WERI-Rb-1 (cell line): Measurements from ENCODE around the gene KLHL2.

Source experiments
- DNase-seq: peaks from one replicate; pipeline ENCODE4 v3.0.0-alpha.2; 2020
- H3K27ac ChIP-seq: fragments of 250-450 bp; sonication (Bioruptor Pico); 2 replicates; pipeline ENCODE4 v1.5.1; 2020; ENCODE audit warnings: mild to moderate bottlenecking, moderate library complexity
- H3K27me3 ChIP-seq: fragments of 250-450 bp; sonication (Bioruptor Pico); 2 replicates; pipeline ENCODE4 v1.5.1; 2021; ENCODE audit warnings: mild to moderate bottlenecking, low read depth, moderate library complexity; ENCODE audit not compliant: insufficient read depth, severe bottlenecking
- H3K36me3 ChIP-seq: fragments of 250-450 bp; sonication (Bioruptor Pico); 2 replicates; pipeline ENCODE4 v1.5.1; 2020; ENCODE audit warnings: mild to moderate bottlenecking, moderate library complexity
- H3K4me3 ChIP-seq: 2 replicates; pipeline ENCODE4 v1.5.1; 2011; ENCODE audit warnings: low read depth, mild to moderate bottlenecking, control low read depth, low read length
- H3K9me3 ChIP-seq: fragments of 250-450 bp; sonication (Bioruptor Pico); 2 replicates; pipeline ENCODE4 v1.5.1; 2021; ENCODE audit warnings: mild to moderate bottlenecking, moderate library complexity; ENCODE audit not compliant: severe bottlenecking
- CTCF ChIP-seq: IDR thresholded peaks from 2 replicates; pipeline ENCODE4 v1.5.1; 2011; ENCODE audit warnings: low read depth, mild to moderate bottlenecking, control low read depth, inconsistent platforms, low read length

KLHL2 gene

GRCh38 chr4:165360041-165360695, 152.8 kb downstream of the KLHL2 start:
- no peak for DNase-seq

GRCh38 chr4:165360985-165361670, 153.8 kb downstream of the KLHL2 start:
- H3K4me3 ChIP-seq, result no peak overlapping the region
- DNase-seq, result no peak
- no peaks in the 10 kb centered on the region for H3K9me3 ChIP-seq
- no peak overlapping the region for H3K27ac ChIP-seq
- no peak for TF ChIP-seq CTCF
- no peaks in the 10 kb centered on the region for H3K27me3 ChIP-seq
- H3K36me3 ChIP-seq, result no peaks in the 10 kb centered on the region

More at GRCh38 chr4:165360041-165360695, 152.8 kb downstream of the KLHL2 start:
- no peak for TF ChIP-seq CTCF
- Histone ChIP-seq H3K27me3 (no peaks in the 10 kb centered on the region), H3K9me3 (no peaks in the 10 kb centered on the region), H3K36me3 (no peaks in the 10 kb centered on the region), H3K4me3 (no peak overlapping the region), H3K27ac (no peak overlapping the region)

- no peak for TF ChIP-seq CTCF
- DNase-seq, result no peak
- H3K36me3 ChIP-seq, result no peaks in the 10 kb centered on the region
- H3K27me3 ChIP-seq, result no peaks in the 10 kb centered on the region
- H3K27ac ChIP-seq, result no peak overlapping the region
- H3K9me3 ChIP-seq, result no peaks in the 10 kb centered on the region
- no peak overlapping the region for H3K4me3 ChIP-seq
Measured at GRCh38 chr4:165361810-165362209, 154.4 kb downstream of the KLHL2 start.

- TF ChIP-seq CTCF, result no peak
Measured at GRCh38 chr4:165364452-165365080, 157.2 kb downstream of the KLHL2 start.

GRCh38 chr4:165367040-165367439, 159.7 kb downstream of the KLHL2 start:
- Histone ChIP-seq H3K36me3 (no peaks in the 10 kb centered on the region), H3K27me3 (no peaks in the 10 kb centered on the region), H3K27ac (no peak overlapping the region), H3K9me3 (no peaks in the 10 kb centered on the region), H3K4me3 (no peak overlapping the region)
- DNase-seq, result no peak
- no peak for TF ChIP-seq CTCF

More at GRCh38 chr4:165364452-165365080, 157.2 kb downstream of the KLHL2 start:
- H3K27ac ChIP-seq, result no peak overlapping the region
- H3K27me3 ChIP-seq, result no peaks in the 10 kb centered on the region
- DNase-seq, result no peak
- H3K36me3 ChIP-seq, result no peaks in the 10 kb centered on the region
- H3K4me3 ChIP-seq, result no peak overlapping the region
- no peaks in the 10 kb centered on the region for H3K9me3 ChIP-seq
